Raji (cell line): ENCODE data around the gene ZXDC.

Experiments
- POLR2A ChIP-seq: IDR thresholded peaks from 2 replicates; pipeline ENCODE4 v1.6.1; 2011; ENCODE audit warnings: low read depth, low read length, control low read depth; ENCODE audit not compliant: insufficient read depth

The ZXDC gene

DNA sequence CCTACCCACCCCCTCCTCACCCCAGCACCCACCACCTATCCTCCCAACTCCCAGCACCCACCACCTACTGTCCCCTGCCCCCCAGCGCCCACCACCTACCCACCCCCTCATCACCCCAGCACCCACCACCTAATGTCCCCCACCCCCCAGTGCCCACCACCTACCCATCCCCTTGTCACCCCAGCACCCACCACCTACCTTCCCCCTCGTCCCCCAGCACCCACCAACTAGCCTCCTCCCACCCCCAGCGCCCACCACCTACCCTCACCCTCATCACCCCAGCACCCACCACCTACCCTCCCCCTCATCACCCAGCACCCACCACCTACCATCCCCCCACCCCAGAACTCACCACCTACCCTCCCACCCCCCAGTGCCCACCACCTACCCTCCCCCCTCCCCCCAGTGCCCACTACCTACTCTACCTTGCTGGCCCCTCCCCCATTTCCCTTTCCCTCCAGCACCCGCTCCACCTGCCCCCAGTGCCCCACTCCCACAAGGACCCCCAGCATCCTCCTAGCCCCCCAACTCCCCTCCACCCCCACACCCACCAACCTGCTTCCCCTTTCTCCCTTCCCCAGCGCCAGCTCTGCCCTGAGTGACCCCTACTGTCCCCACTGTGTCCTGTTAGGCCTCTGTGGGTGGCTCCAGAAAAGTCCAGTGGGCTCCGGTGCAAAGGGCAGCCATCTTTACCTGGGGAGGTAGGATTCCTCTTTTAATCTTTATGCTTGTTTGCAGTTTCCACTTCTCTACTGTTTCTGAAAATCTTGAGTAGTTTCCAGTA is 40.7 kb upstream of the ZXDC start:
- no peak for TF ChIP-seq POLR2A

GRCh38 chr3:126515066-126515706 is 39.5 kb upstream of the ZXDC start:
- TF ChIP-seq POLR2A: no peak

DNA sequence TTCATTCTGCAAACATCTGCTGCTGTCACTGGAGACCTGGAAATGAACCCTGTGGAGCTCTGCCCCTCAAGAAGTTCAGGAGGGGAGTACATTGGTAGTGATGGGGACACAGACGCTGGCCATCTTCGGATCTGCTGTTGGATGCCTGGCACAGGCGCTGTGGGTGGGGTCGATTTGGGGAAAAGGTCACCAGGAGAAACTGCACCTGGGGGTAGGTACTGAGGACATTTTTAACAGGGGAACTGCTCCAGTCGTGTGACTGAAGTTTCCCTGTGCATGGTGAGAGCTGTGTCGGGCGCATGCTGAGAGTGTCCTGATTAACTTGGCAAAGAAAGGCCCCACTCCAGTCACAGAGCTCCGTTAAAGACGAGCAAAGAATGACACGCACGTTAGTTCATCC is 38.5 kb upstream of the ZXDC start:
- no peak for TF ChIP-seq POLR2A

- no peak for TF ChIP-seq POLR2A
Observed at GRCh38 chr3:126512916-126513650, 37.4 kb upstream of the ZXDC start.

DNA sequence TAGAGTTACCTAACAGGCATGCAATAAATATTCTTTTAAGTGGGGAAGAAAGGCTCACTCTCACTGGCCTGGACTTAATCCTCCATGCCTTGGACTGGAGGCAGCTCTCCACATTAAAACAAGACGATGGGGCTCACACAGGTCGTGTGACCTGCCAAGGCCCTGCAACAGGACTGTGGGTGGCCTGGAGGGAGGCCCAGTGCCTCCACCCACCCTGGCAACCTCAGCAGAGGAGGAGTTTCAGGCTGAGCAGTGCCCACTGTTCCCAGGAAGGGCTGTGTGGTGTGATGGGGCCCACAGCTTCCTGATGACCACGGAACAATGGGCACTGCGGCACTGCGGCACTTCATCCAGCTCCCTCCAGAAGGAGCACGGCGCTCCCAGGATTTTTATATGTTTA is 36.3 kb upstream of the ZXDC start:
- TF ChIP-seq POLR2A: no peak

- TF ChIP-seq POLR2A: no peak
Observed at GRCh38 chr3:126511291-126511690, 35.6 kb upstream of the ZXDC start.

- no peak for TF ChIP-seq POLR2A
Observed at GRCh38 chr3:126510308-126510910, 34.7 kb upstream of the ZXDC start.

DNA sequence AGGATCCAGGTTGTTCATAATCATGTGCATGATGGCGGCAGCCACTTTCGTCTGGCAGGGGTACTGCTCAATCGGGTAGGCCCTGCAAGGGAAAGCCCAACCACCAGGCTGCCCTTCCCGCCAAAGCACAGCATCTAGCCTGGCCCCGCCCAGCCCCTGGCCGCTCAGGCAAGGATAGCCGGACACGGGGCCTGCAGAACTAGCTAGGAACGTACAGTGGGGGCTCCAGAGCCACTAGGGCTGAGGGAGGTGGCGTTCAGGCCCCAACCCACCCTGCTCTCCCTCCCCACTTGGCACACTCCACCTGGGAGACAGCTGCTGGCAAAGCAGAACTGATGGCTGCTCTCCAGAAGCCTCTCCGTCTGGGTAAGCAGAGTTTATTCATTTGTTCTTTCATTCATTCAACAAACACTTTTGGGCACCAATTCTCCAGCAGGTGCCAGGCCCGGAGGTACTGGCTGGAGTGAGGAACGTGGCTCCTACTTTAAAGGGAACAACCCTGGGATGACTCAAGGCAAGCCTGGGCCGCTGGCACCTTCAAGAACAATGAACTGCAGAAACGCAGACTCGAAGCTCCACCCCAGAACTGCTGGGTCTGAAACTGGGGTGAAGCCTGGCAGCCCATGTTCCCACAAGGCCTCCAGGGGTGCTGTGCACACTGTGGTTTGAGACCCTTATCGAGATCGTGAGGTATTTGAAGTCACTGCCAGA is 34.1 kb upstream of the ZXDC start:
- TF ChIP-seq POLR2A: no peak

DNA sequence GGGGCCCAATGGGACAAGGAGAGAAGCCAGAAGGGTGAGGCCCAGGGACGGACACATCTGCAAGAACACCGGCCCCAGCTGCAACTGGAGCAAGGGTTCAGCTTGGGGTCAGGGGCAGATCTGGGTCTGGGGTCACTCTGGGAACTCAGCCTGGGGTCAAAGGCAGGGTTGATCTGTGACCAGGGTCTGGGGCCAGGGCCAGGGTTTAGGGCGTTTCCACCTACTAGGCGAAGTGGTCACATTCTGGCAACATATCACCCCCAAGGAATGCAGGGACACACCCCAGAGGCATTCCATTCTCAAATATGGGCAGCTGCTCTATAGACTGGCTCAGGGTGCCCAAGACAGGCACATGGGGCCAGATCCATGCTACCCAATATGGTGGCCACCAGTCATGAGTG is 32.9 kb upstream of the ZXDC start:
- no peak for TF ChIP-seq POLR2A

- no peak for TF ChIP-seq POLR2A
Observed at GRCh38 chr3:126507886-126508285, 32.2 kb upstream of the ZXDC start.

DNA sequence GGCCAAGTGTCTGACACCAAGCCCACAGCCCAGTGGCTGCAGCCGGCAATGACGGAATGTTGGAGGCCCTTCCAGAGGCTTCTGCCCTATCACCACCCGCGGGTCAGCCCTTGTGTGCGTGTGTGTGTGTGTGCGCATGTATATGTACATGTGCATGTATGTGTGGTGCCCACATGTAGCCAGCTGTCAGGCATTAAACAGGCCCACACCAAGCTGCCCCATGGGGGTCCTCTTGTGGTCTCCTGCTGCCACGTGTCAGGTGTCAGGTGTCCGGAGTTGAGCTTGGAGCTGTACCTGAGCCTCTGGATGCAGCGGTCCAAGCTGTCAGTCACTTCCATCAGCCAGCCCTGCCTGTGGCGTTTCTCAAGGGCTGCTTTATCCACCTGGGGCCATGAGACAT is 28.0 kb upstream of the ZXDC start:
- no peak for TF ChIP-seq POLR2A

- no peak for TF ChIP-seq POLR2A
Observed at GRCh38 chr3:126502656-126503055, 27.0 kb upstream of the ZXDC start.

DNA sequence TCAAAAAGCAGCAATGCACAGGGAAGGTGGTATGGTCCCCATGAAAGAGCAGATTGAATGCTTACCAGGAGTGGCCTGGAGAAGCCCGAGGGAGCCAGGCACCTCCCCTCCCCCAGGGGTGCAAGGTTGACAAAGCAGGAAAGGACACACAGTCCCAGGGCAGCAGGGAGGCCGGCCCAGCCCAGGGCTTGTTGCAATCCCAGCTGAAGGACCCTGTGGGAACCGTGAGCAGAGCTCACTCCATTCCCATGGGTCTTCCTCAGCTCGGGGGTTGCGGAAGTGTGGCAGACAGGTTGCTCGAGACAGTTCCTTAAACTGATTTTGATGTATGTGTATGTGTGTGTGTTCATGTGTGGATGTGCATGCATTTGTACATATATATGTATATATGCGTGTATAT is 26.0 kb upstream of the ZXDC start:
- no peak for TF ChIP-seq POLR2A

- no peak for TF ChIP-seq POLR2A
Observed at GRCh38 chr3:126501054-126501453, 25.4 kb upstream of the ZXDC start.

- no peak for TF ChIP-seq POLR2A
Observed at GRCh38 chr3:126500016-126500415, 24.3 kb upstream of the ZXDC start.

DNA sequence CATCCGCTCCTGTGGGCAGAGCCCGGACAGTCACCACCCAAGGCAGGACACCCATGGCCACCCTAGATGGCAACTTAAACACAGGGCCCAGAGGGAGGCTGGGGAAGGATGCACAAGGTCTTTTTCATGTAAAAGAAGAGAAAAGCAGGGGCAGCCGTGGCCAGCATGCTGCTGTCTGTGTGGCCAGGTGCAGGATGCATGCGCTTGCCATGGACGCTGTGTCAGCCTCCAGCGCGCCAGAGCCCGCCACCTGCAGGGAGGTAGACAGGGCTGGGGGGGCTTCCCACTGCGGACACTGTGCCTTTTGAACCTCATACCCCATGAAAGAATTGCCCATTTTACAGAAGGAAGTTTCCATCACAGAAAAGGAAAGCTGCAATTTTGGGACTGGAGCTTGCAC is 23.7 kb upstream of the ZXDC start:
- no peak for TF ChIP-seq POLR2A

DNA sequence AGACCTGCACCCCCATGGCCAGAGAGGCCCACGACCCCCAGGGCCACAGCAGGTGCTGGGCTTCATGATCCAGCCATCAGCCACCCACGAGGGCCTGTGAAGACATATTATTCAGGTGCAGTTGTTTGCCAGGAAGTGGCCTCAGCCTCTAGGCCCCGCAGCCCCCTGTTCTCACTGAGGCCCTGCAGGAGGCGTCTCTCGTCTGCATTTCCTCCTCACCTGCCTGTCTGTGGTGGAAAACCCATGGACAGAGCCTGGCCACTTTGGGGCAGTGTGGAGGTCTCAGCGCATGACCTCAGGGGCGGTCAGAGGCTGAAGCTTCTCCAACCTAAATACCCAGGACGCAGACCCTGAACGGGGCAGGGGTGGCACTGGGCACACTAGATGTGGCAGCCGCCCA is 23.2 kb upstream of the ZXDC start:
- no peak for TF ChIP-seq POLR2A
